Putamen (tissue), 1 donor: Measurements from ENCODE around the gene TCN1.
"Not testable (repeated sequence)": the region's sequence is repeated elsewhere in the genome, so short reads cannot be mapped to it uniquely, and the experiment has no call there.

Experiments
- DNase-seq: peaks from one replicate; pipeline ENCODE4 v3.0.0-alpha.2; 2016; ENCODE audit warnings: low spot score

The TCN1 gene

DNA sequence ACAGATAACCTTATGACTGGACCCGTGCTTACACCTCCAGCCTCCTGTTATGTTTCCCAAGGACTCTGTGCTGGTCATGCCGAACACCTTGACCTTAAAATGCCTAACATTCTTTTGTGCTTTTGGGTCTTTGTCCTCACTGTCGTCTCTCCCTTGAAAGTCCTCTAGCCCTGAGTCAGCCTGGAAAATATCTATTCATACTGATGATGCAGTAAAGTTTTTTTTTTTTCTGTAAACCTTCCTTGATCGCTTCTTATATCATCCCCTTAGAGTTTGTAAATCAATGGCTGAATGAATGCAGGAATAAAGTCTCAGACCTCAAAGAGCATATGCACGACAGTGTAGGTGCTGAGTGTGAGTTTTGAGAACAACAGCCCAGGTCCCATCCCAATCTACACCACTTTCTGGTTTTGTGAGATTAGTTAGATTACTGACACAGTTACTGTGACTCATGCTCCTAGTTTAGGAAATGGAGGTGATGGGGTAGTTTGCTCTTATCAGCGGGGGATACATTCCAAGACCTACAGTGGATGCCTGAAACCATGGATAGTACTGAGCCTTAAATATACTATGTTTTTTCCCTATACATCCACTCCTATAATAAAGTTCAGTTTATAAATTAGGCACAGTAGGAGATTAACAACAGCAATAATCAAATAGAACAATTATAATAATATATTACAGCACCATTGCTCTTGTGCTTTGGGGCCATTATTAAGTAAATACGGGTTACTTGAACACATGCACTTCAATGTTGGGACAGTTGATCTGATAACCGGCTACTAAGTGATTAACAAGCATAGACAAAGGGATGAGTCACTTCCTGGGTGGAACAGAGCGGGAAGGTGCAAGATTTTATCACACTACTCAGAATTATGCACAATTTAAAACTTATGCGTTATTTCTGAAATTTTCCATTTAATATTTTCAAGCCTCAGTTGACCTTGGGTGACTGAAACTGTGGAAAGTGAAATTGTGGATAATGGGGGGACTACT is 8.6 kb downstream of the TCN1 start:
- no peak for DNase-seq

DNA sequence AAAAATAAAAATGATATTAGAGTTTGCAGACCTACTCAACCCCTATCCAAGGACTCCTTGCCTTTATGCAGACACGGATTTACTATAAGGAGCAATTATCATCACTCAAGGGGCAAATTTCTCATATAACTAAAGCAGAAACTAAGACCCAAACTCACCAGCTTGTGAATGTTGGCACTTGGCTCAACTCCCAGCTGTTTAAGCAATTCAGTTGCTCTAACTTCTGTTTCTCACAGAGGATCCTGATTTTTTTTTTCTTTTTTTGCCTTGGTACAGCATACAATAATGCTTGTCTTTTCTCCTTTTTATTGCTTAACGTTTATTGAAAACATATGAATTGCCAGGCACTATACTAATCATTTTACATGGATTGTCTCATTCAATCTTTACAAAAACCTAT is 11.4 kb downstream of the TCN1 start:
- no peak for DNase-seq

DNA sequence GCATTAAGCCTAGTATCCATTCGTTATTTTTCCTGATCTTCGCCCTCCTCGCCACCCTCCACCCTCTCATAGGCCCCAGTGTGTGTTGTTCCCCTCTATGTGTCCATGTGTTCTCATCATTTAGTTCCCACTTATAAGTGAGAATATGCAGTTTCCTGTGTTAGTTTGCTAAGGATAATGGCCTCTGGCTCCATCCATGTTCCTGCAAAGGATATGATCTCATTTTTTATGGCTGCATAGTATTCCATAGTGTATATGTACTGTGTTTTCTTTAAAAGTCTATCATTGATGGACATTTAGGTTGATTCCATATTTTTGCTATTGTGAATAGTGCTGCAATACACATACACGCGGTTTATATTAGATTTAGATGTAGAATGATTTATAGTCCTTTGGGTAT is 14.9 kb downstream of the TCN1 start:
- DNase-seq, result not testable (repeated sequence)

DNA sequence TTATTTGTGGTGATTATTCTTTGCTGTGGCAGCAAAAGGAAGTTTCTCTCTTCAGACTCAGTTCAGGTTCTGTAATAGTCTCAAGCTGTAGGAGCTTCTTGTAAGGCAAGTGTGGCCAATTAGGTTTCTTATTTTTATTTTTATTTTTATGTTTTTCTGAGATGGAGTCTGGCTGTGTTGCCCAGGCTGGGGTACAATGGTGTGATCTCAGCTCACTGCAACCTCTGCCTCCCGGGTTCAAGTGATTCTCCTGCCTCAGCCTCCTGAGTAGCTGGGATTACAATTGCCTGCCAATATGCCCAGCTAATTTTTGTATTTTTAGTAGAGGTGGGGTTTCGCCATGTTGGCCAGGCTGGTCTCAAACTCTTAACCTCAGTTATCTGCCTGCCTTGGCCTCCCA is 16.7 kb downstream of the TCN1 start:
- DNase-seq, result not testable (repeated sequence)

DNA sequence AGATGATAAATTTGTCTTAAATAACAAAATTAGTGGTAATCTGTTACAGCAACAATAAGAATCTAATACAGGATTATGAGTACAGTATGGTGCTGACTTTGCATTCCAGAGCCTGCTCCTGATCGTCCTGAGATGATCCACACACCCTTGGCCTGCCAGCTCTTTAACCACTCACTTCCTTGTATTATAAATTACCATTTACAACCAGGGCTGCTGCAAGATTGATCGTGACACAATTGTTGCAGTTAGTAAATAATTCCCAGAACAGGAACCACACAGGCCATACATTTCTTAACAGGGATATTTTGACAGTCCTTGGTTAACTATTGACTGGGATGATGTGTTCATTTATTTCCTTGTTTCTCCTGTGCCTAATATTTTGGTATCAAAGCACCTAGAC is 17.2 kb downstream of the TCN1 start:
- no peak for DNase-seq

DNA sequence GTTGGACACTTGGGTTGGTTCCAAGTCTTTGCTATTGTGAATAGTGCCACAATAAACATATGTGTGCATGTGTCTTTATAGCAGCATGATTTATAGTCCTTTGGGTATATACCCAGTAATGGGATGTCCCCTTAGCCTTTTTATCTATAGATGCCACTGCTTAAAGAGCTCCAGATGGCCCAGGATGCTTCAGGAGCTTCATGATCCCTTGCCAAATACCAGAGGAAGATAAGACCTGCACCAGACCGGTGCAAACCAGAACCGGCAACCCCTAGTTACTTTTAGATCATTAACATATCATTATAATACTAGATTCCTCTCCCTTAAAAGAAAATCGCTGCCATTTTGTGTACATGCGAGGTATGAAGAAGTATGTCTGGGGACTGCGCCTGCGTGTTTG is 17.8 kb downstream of the TCN1 start:
- DNase-seq, result not testable (repeated sequence)

DNA sequence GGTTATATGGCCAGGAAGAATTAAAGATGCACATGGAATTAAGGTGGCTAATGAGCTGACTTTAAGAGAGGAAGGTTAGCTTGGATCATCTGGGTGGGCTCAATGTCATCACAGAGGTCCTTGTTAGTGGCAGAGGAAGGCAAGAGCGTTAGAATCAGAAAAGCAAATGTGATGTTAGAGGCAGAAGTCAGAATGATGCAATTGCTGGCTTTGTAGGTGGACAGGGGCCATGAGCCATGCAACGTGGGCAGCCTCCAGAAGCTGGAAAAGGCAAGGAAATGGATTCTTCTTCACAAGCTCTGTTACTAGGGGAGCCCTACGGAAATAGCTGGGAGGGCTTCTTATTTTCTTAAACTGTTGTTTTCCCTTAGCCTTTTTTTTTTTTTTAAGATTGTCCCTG is 18.7 kb downstream of the TCN1 start:
- no peak for DNase-seq

DNA sequence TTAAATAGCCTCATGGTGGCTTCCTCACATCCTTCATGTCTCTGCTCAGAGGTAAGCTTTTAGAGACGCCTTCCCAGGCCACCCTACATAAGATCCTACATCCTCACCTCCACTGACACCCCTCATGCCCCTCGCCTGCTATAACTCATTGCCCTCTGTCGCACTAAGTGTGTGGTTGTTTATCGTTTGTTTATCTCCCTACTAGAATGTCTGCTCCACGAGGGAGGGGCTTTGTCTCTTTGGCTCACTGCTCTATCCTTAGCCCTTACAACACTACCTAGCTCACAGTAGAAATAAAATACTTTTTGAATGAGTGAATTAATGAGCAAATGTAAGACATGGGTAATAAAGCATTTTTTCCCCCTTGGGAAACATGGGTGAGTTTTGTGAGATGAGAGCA is 19.7 kb downstream of the TCN1 start:
- no peak for DNase-seq

DNA sequence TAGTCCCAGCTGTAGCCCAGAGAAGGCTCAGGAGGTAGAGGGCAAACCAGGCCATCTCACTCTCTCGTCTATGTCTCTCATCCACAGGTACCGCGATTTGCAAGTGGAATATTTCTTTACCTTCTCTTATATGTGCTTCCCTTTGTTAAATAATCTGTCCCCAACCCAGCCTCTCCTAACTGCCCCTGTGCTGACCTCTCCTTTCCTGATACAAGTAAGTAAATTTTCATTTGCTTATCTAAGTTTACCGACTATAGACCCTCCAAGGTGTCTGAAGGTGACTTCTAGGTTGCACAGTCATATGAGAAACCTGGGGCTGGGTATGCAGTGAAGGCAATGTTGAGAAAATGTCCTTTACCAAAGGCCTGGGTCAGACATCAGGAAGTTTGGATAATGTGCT is 20.9 kb downstream of the TCN1 start, which contains the start of gene CBLIF:
Gene CBLIF (minus strand): TSS at position 101 of the 400 bp plus-strand sequence. CDS start 46 bp downstream, at position 55.
- no peak for DNase-seq

DNA sequence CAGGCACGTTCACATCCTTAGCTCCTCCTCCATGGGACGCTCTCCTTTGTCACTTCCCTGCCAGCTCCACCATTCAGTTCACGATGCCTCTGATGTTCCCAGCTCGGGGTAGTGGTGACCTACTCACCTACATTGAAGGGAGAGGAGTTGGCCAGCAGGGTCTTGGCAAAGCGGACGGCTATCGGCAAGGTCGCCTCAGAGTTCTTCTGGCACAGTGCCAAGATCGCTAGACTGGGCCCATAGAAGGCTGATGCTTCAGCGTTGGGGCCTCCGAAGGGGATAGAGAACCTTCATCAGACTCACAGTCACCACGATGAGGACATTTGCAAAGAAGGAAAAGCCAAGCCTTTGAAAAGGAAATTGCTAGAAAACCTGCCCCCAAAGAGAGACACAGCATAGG is 24.0 kb downstream of the TCN1 start:
- DNase-seq, result no peak

DNA sequence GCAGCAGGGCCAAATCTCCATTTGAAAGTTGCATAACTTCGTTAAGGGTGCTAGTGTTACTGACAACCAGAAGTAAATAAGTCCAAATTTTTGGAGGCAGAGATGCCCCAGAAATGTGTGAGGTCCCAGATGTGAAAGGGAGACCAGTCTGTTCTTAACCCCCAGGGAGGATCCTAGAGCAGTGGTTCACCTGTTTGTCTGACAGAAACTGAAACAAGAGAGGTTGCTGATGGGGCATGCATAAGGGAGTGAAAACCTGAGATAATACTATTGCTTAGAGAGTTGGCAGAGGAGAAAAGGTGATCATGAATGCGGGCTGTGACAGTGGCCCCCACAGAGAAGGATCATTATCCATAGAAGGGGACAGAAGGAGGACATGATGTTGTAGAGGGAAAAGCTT is 24.8 kb downstream of the TCN1 start:
- no peak for DNase-seq

DNA sequence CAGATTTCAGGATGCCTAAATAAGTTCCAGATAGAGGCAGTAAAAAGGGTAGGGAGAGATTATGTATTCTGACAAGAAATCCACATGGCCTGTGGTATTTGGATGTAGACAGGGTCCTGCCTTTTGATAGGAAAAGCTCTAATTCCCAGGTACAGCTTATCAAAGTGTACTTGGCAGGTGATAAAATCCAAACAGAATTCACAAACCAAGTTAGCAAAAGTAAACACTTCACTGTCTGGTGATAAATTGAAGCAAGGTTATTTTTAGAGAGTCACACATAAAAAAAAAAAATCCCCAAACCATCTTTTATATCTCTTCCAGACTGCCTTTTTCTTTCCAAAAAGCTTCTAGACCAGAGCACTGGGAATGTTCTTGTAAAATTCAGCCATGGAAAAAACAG is 26.7 kb downstream of the TCN1 start:
- no peak for DNase-seq

DNA sequence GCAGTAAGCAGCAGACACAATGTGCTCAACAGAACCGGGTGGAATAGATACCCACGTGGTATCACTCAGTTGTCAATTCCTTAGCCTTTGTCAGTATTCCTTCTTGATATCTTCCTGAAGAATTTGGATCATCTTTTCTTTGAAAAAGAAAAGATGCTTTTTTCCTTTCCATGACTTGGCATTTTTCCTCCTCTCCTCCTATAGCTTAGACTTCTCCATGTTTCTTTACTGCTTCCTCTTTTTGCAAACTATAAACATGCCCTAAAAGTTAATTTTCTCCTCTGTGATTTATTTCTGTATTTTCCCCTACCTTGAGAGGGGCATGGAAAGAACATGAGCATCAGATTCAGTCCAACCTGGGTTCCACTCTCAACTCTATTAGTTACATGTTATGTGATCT is 32.7 kb downstream of the TCN1 start:
- DNase-seq, result no peak

DNA sequence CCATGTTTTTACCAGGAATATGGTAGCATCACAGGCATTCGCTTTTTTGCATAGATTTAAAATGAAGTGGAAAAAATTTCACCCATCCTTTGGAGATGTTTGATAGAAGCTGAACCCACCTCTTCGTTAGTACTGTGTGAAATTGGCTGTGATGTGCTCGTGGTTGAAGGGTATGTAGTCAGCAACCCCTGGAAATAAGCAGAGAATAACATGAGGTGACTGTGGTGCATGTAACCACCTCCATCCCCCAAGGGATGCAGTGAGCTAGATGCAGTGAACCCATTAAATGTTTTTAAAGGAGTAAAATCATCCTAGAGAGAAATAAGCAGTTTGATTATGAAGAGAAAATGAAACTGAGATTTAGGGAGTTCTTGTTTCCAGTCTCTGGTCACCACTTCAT is 36.9 kb downstream of the TCN1 start:
- no peak for DNase-seq

DNA sequence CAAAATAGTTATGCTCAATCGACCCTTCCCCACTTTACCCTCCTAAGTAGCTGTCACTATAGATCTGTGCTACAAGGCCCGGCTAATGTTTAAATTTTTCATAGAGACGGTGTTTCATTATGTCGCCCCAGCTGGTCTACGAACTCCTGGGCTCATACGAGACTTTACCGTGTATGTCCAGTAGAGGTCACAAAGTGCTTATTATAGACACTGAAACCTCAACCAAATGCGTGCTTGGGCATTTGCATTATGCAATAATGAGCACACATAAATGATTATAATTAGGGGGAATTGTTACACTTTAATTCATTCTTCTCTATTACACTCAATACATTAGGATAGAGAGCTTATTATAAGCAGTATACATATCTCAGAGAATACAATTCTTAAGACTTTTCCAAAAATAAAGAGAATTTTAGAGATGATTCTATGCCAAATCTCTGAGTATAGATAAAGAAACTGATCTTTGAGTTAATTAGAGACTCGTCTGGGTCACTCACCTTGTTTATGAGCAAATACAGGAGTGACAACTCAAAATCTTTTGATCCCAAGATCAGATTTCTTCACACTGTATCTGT is 43.2 kb downstream of the TCN1 start:
- no peak for DNase-seq

DNA sequence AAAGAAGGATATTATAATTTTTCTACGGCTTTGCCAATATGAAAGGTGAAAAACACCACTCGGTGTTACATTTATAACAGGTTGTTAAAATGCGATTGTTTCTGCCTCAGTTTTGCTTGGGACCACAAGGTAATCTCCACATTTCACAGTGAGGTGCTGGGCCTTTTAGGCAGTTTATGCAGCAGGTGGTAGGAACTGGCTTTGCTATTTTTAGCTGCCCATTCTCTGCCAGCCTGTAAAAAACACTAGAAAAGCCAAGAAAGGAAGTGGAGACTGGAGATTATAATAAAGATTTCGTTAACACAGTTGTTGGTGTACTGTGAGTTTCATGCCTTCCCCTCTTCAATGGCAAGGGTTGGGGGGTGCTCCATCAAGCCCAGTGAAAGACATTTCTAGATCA is 47.7 kb downstream of the TCN1 start:
- no peak for DNase-seq

DNA sequence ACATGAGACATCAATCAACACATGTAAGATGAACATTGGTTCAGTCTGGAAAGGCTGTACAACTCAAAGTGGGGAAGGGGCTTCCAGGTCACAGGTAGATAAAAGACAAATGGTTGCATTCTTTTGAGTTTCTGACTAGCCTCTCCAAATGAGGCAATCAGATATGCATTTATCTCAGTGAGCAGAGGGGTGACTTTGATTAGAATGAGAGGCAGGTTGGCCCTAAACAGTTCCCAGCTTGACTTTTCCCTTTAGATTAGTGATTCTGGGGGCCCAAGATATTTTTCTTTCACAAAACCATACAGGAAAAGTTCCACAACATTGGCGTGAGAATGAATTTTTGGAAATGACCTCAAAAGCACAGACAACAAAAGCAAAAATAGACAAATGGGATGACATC is 49.9 kb downstream of the TCN1 start:
- not testable (repeated sequence) for DNase-seq

DNA sequence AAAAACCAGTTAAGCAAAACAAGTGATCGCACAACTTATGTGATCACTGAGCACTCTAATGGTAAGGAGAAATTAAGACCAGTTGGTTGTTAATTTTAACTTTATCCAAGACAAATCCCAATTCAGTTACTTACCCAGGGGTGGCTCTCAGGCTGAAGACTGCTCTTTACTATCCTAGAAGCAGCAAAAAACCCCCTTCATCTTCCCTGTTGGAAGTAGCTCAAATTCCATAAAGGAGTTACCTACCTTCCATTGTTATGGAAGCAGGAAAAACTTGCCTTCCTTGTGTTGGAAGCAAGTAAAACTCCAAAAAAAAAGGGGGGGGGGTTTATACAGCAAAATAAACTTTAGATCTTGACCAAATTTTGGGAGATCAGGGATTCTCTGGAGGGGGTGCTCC is 50.5 kb downstream of the TCN1 start:
- DNase-seq, result no peak

DNA sequence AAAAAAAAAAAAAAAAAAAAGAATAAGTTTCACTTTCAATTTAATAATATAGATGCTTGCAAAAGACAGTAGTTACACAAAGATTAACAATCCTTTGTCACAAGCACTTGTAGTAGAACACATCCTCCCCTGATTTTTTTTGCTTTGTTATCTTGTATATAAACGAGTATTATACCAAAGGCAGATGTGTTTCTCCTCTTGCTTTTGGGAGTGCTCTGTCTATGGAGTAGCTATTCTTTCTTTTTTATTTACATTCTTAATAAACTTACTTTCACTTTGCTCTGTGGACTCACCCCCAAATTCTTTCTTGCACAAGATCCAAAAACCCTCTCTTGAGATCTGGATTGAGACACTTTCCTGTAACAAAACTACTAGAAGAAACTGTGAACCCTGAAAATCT is 52.3 kb downstream of the TCN1 start:
- no peak for DNase-seq

DNA sequence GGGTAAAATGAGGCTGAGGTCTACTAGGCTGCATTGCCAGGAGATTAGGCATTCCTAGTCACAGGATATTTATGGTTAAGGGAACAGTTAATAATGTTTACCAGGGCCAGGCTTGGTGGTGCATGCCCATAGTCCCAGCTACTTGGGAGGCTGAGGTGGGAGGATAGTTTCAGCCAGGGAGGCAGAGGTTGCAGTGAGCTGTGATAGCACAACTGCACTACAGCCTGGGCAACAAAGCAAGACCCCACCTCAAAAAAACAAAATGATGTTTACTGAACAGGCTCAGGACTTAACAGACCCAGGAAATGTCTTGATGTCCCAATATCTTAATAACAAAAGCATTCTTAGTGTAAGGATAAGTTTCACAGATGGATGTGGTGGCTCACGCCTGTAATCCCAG is 52.9 kb downstream of the TCN1 start:
- no peak for DNase-seq

DNA sequence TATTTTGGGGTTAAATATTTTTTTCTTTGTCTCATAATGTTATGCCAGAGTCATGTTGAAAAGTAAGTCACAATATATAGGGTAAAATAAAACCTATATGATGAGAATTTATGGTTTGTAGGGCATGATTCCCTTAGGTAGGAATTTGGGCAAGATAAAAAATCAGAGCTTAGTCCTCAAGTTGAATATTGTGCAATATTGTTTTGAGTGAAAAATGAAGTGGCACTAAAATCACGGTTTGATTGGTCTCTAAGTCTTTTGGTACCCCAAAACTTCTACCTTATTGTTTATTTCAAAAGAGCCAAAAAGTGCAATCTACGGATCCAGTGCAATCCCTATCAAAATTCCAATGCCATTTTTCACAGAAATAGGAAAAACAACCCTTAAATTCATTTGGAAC is 54.1 kb downstream of the TCN1 start:
- no peak for DNase-seq

DNA sequence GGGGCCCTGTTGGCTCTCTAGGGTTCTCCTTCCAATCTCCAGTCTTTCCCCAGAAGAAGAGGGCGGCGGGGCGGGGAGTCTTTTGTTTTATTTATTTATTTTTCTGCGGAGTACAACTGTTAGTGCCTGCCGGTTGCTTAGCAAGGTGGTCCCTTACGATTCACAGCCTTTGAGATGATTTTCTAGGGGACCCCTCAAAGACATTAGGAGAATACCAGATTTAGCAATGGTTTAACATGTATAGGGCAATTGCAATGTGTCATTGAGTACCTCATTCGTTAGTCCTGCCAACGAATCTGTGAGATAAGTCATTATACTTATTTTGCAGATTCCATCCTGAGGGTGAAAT is 55.4 kb downstream of the TCN1 start:
- DNase-seq, result no peak

DNA sequence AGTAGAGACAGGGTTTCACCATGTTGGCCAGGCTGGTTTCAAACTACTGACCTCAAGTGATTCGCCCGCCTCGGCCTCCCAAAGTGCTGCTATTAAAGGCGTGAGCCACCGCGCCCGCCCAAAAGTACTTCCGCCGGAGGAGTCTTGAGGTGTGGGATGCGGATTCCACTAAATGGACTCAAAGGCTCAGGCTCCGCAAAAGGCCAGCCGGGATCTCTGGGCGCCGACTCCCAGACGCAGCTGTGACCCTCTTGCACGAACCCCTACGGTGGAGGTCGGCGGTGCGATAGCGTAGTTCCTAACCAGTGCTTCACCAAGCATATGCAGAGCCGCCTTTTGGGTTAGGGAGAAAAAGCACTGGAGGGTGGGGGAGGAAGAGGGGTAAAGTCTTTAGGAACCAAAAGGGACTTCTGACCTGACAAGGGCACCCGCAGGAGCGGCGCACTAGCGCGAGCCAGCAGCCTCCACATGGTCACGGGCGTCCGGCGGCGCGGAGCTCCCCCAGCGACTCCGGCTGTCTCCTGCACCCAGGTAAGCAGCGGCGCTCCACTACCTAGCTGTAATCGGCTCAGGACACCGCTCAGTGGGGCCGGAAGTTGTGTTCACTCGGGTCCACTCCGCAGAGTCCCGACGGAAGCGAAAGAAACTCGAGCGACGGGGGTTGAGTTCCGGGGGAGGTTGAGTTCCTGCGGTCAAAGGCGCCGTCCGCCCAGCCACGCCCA is 55.9 kb downstream of the TCN1 start, which contains the start of gene MRPL16:
Gene MRPL16 (minus strand): TSS at position 590 of the 722 bp plus-strand sequence. CDS start 120 bp downstream, at position 470.
- DNase-seq, result peak; percentile 83
